Colonic mucosa (tissue), 4 donors: Measurements from ENCODE around the gene ARPC2. TPM values are rescaled to one million over a fixed set of nuclear protein-coding genes. Genes with fewer than 3 reads are reported as not detected.

ENCODE experiments used
- DNase-seq: peaks from one replicate; pipeline ENCODE4 v3.0.0-alpha.2; 2020
- H3K27ac ChIP-seq: fragments of 200-600 bp; one replicate; pipeline ENCODE4 v1.8.0; 2021
- H3K27me3 ChIP-seq: fragments of 200-600 bp; one replicate; pipeline ENCODE4 v1.8.0; 2021
- H3K36me3 ChIP-seq: fragments of 200-600 bp; one replicate; pipeline ENCODE4 v1.8.0; 2021
- H3K4me1 ChIP-seq: fragments of 200-600 bp; one replicate; pipeline ENCODE4 v1.8.0; 2021; ENCODE audit warnings: mild to moderate bottlenecking
- H3K4me3 ChIP-seq: fragments of 200-600 bp; one replicate; pipeline ENCODE4 v1.8.0; 2021
- H3K9ac ChIP-seq, 2 donors: one replicate each; pipeline ENCODE4 v1.7.0; 2013; ENCODE audit warnings: control low read depth in 2 of 2, low read depth in 2 of 2, low read length in 2 of 2
- H3K9me3 ChIP-seq: fragments of 200-600 bp; one replicate; pipeline ENCODE4 v1.8.0; 2021
- intact Hi-C: fragments of 100-400 bp; cut with DNase I; formaldehyde crosslinking; loops from one replicate; pipeline ENCODE4 v1.14.1; 2022
- total RNA-seq, 2 donors: library from RNA; stranded (reverse); fragmentation: NEBNext Ultra II Directional in 1 of 2; extraction: Animal tissue kit (Norgen Biotek cat#: 25700) in 1 of 2; gene quantifications; one replicate each; pipeline ENCODE4 v1.2.1, GENCODE V29; 2021
- TF ChIP-seq, protein P1 (sequence below): fragments of 200-600 bp; IDR thresholded peaks from one replicate; pipeline ENCODE4 v1.8.0; 2022; ENCODE audit warnings: antibody characterized with exemption, mild to moderate bottlenecking
- donor health status: healthy.
- donor health status: DM: no; HTN: no; CAD: no.
- donor health status: DM: no; HTN: no; CAD: no.

Gene ARPC2
- total RNA-seq, 2 donors from 2014 or later, result 282 to 346 TPM

GRCh38 chr2:218262631-218263586, 45.9 kb downstream of the ARPC2 start:
- no peak for DNase-seq
- Histone ChIP-seq H3K27me3 (no peaks in the 10 kb centered on the region), H3K9me3 (no peaks in the 10 kb centered on the region), H3K9ac (peak overlapping the region; percentile 13 to 73), H3K4me3 (no peak overlapping the region), H3K27ac (peak overlapping the region; percentile 82), H3K4me1 (peaks cover 28% of the 10 kb centered on the region), H3K36me3 (no peaks in the 10 kb centered on the region)
- intact Hi-C loops, result loop anchor here (5.0 kb wide), 1 partner anchor 46 kb away; the partner anchor contains the start of gene ARPC2
- TF ChIP-seq, protein P1, sequence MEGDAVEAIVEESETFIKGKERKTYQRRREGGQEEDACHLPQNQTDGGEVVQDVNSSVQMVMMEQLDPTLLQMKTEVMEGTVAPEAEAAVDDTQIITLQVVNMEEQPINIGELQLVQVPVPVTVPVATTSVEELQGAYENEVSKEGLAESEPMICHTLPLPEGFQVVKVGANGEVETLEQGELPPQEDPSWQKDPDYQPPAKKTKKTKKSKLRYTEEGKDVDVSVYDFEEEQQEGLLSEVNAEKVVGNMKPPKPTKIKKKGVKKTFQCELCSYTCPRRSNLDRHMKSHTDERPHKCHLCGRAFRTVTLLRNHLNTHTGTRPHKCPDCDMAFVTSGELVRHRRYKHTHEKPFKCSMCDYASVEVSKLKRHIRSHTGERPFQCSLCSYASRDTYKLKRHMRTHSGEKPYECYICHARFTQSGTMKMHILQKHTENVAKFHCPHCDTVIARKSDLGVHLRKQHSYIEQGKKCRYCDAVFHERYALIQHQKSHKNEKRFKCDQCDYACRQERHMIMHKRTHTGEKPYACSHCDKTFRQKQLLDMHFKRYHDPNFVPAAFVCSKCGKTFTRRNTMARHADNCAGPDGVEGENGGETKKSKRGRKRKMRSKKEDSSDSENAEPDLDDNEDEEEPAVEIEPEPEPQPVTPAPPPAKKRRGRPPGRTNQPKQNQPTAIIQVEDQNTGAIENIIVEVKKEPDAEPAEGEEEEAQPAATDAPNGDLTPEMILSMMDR, result no peak

- intact Hi-C loops, result loop anchor here (5.0 kb wide), 1 partner anchor 47 kb away; the partner anchor contains the start of gene ARPC2
- Histone ChIP-seq H3K36me3 (no peaks in the 10 kb centered on the region), H3K27ac (peak overlapping the region; percentile 82)
These were observed 47.0 kb downstream of the ARPC2 start for GRCh38 chr2:218263817-218264641.

DNA sequence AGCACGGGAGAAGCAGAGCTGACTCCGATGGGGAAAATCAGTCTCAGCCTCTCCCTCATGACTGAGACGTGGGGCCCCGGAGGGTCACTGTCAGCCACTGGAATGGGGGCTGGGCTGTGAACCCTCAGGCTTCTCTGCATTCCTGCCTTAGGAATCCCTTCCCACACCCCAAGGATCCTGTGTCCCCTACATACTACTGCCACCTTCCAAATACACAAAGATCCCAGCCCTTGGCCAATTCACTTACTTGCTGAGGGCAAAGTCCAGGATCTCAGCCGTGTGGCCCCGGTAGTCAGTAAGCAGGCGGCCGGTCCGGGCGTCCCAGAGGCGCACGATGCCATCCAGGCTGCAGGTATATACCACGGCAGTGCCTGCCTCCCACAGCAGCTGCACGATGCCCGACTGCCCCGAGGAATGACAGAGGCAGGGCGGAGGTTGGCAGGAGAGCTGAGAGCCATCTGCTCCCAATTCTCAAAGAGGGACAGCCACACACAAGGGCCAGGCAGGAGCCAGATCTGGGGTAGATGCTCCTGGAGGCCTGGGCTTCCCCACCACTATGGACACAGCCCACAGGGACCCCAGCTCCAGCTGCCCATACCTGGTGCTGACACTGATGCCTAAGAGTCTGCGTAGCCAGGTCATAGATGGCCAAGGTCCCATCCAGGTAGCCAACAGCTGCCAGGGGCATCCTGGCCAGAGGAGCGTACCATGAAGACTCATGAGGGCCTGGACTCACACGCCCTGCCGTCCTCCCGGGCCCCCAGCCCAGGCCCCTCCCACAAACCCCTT, 48.0 kb downstream of the ARPC2 start:
- Histone ChIP-seq H3K36me3 (no peaks in the 10 kb centered on the region), H3K9ac (peak overlapping the region; percentile 27 to 73), H3K9me3 (no peaks in the 10 kb centered on the region), H3K27ac (peak overlapping the region; percentile 82), H3K27me3 (no peaks in the 10 kb centered on the region), H3K4me1 (peaks cover 28% of the 10 kb centered on the region), H3K4me3 (no peak overlapping the region)
- intact Hi-C loops, result loop anchor here (5.0 kb wide), 1 partner anchor 48 kb away; the partner anchor contains the start of gene ARPC2
- TF ChIP-seq, protein P1, result no peak
- DNase-seq, result peak; percentile 81

More at GRCh38 chr2:218263817-218264641, 47.0 kb downstream of the ARPC2 start:
- Histone ChIP-seq H3K27me3 (no peaks in the 10 kb centered on the region), H3K4me3 (no peak overlapping the region), H3K9ac (peak overlapping the region; percentile 58 to 73), H3K4me1 (peaks cover 28% of the 10 kb centered on the region), H3K9me3 (no peaks in the 10 kb centered on the region)
- no peak for DNase-seq
- TF ChIP-seq, protein P1, result no peak

GRCh38 chr2:218265626-218266025, 48.6 kb downstream of the ARPC2 start:
- Histone ChIP-seq H3K4me1 (peaks cover 28% of the 10 kb centered on the region), H3K9me3 (no peaks in the 10 kb centered on the region), H3K9ac (peak overlapping the region in 1 of 2 donors; percentile 60), H3K27me3 (no peaks in the 10 kb centered on the region), H3K27ac (peak overlapping the region; percentile 82), H3K4me3 (no peak overlapping the region), H3K36me3 (no peaks in the 10 kb centered on the region)
- DNase-seq, result no peak
- intact Hi-C loops, result no loop called here
- TF ChIP-seq, protein P1, result no peak
